GM12891 (cell line): Measurements from ENCODE around the gene LAT.

ENCODE experiments used
- POLR2A ChIP-seq: IDR thresholded peaks from 2 replicates; pipeline ENCODE4 v1.6.1; 2011; ENCODE audit warnings: low read depth, low read length, control low read depth
- POLR2AphosphoS5 ChIP-seq: IDR thresholded peaks from 2 replicates; pipeline ENCODE4 v1.6.1; 2011; ENCODE audit warnings: low read depth, low read length, control low read depth
- POU2F2 ChIP-seq: IDR thresholded peaks from 2 replicates; pipeline ENCODE4 v1.6.1; 2011; ENCODE audit warnings: low read depth, mild to moderate bottlenecking, control low read depth, low read length, moderate library complexity
- SPI1 ChIP-seq: IDR thresholded peaks from 2 replicates; pipeline ENCODE4 v1.6.1; 2011; ENCODE audit warnings: low read depth, low read length, control low read depth
- TAF1 ChIP-seq: IDR thresholded peaks from 2 replicates; pipeline ENCODE4 v1.6.1; 2011; ENCODE audit warnings: low read depth, low read length, control low read depth

DNA sequence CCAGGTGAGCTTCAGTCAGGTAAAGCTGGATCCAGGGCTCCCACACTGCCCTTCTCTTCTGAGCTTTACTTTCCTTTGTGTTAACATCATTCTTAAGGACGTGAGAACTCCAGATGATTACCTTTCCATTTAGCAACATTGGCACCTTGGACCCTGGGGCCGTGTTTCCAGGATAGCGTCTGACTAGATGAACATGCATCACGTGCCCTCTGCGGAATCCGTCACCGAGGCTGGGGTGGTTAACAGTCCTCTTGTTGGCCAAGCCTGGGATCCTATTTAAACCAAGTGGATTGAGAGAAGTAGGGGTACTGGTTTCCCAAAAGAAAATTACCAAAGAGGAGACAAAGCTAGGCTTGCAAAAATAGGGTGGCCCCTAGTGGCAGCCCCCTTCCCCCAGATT, 3.9 kb upstream of the LAT start:
- no peak for TF ChIP-seq POLR2AphosphoS5
- no peak for TF ChIP-seq SPI1
- no peak for TF ChIP-seq TAF1
- no peak for TF ChIP-seq POLR2A
- no peak for TF ChIP-seq POU2F2
